DMS53 (cell line): ENCODE measurements around the gene C20orf202.
A peak's percentile ranks its signal among the peaks of the same experiment; 100 is the strongest.

ENCODE experiments used
- DNase-seq: peaks from one replicate; lab custom pipeline; 2025; lab: John Stamatoyannopoulos, UW

C20orf202 gene

GRCh38 chr20:1184638-1185315 is 18.5 kb upstream of the C20orf202 start, which contains the start of gene TMEM74B:
Gene TMEM74B, minus strand, starts transcription at chr20:1184981. Its CDS starts 1,180 bp downstream, at chr20:1183801.
- peak; percentile 65 for DNase-seq

GRCh38 chr20:1185316-1185741 is 17.9 kb upstream of the C20orf202 start:
- peak; percentile 71 for DNase-seq

GRCh38 chr20:1185790-1186334 is 17.4 kb upstream of the C20orf202 start:
- DNase-seq = peak; percentile 87

- DNase-seq = peak; percentile 25
Observed at GRCh38 chr20:1186367-1186991, 16.8 kb upstream of the C20orf202 start.

- peak; percentile 49 for DNase-seq
Observed at GRCh38 chr20:1187605-1188171, 15.6 kb upstream of the C20orf202 start.

GRCh38 chr20:1188347-1188746 is 14.9 kb upstream of the C20orf202 start:
- DNase-seq = no peak

- no peak for DNase-seq
Observed at GRCh38 chr20:1189827-1190226, 13.4 kb upstream of the C20orf202 start.

GRCh38 chr20:1190847-1191246 is 12.4 kb upstream of the C20orf202 start:
- no peak for DNase-seq

GRCh38 chr20:1191299-1191698 is 12.0 kb upstream of the C20orf202 start:
- no peak for DNase-seq

GRCh38 chr20:1195226-1195625 is 8.0 kb upstream of the C20orf202 start:
- no peak for DNase-seq

GRCh38 chr20:1196634-1197033 is 6.6 kb upstream of the C20orf202 start:
- DNase-seq = no peak

- no peak for DNase-seq
Observed at GRCh38 chr20:1197801-1198200, 5.5 kb upstream of the C20orf202 start.

GRCh38 chr20:1198751-1199150 is 4.5 kb upstream of the C20orf202 start:
- DNase-seq = no peak

GRCh38 chr20:1199212-1199873 is 3.9 kb upstream of the C20orf202 start:
- no peak for DNase-seq

- no peak for DNase-seq
Observed at GRCh38 chr20:1199964-1200363, 3.3 kb upstream of the C20orf202 start.

- DNase-seq = no peak
Observed at GRCh38 chr20:1203630-1204029, 376 bp downstream of the C20orf202 start.

- no peak for DNase-seq
Observed at GRCh38 chr20:1204113-1204512, 859 bp downstream of the C20orf202 start.

GRCh38 chr20:1204576-1204975 is 1.3 kb downstream of the C20orf202 start:
- no peak for DNase-seq

- DNase-seq = no peak
Observed at GRCh38 chr20:1205802-1206201, 2.5 kb downstream of the C20orf202 start.

- DNase-seq = no peak
Observed at GRCh38 chr20:1206366-1207148, 3.3 kb downstream of the C20orf202 start.

- no peak for DNase-seq
Observed at GRCh38 chr20:1207293-1207878, 4.1 kb downstream of the C20orf202 start.
